GM19324 (cell line): Measurements from ENCODE around the gene EVC.

ENCODE experiments used
- ATAC-seq: cut with Tn5 transposase; IDR thresholded peaks from one replicate; pipeline ENCODE4 v1.9.1; 2021; ENCODE audit warnings: mild to moderate bottlenecking, moderate library complexity; ENCODE audit not compliant: unreplicated experiment, low FRiP score

Gene EVC

GRCh38 chr4:5783486-5783885, 72.5 kb downstream of the EVC start:
- ATAC-seq = no peak

GRCh38 chr4:5784021-5784420, 73.0 kb downstream of the EVC start:
- no peak for ATAC-seq

GRCh38 chr4:5784960-5785611, 74.1 kb downstream of the EVC start:
- no peak for ATAC-seq

GRCh38 chr4:5785806-5786680, 75.0 kb downstream of the EVC start:
- no peak for ATAC-seq

- ATAC-seq = no peak
Measured at GRCh38 chr4:5787311-5787710, 76.3 kb downstream of the EVC start.

GRCh38 chr4:5788144-5788543, 77.1 kb downstream of the EVC start:
- ATAC-seq = no peak

- no peak for ATAC-seq
Measured at GRCh38 chr4:5789141-5789540, 78.1 kb downstream of the EVC start.

- no peak for ATAC-seq
Measured at GRCh38 chr4:5790546-5790857, 79.5 kb downstream of the EVC start.

GRCh38 chr4:5791654-5792053, 80.7 kb downstream of the EVC start:
- no peak for ATAC-seq

- no peak for ATAC-seq
Measured at GRCh38 chr4:5793514-5793913, 82.5 kb downstream of the EVC start.

- ATAC-seq = no peak
Measured at GRCh38 chr4:5795580-5795979, 84.6 kb downstream of the EVC start.

- no peak for ATAC-seq
Measured at GRCh38 chr4:5796976-5797375, 86.0 kb downstream of the EVC start.

- no peak for ATAC-seq
Measured at GRCh38 chr4:5797866-5798265, 86.9 kb downstream of the EVC start.

- no peak for ATAC-seq
Measured at GRCh38 chr4:5798462-5798861, 87.5 kb downstream of the EVC start.

- ATAC-seq = no peak
Measured at GRCh38 chr4:5798946-5799345, 87.9 kb downstream of the EVC start.

GRCh38 chr4:5799406-5799805, 88.4 kb downstream of the EVC start:
- ATAC-seq = no peak

GRCh38 chr4:5800496-5800895, 89.5 kb downstream of the EVC start:
- no peak for ATAC-seq

- no peak for ATAC-seq
Measured at GRCh38 chr4:5801696-5802095, 90.7 kb downstream of the EVC start.

- ATAC-seq = no peak
Measured at GRCh38 chr4:5802565-5802964, 91.6 kb downstream of the EVC start.

- no peak for ATAC-seq
Measured at GRCh38 chr4:5804656-5805055, 93.7 kb downstream of the EVC start.

- no peak for ATAC-seq
Measured at GRCh38 chr4:5805270-5805669, 94.3 kb downstream of the EVC start.

GRCh38 chr4:5808081-5808741, 97.2 kb downstream of the EVC start:
- no peak for ATAC-seq
